Osteocyte (in vitro differentiated cells): ENCODE data around the gene LANCL1. TPM values are rescaled to one million over a fixed set of nuclear protein-coding genes. Genes with fewer than 3 reads are reported as not detected.

Source experiments
- DNase-seq: peaks from one replicate; pipeline ENCODE4 v3.0.0; 2021; ENCODE audit warnings: mixed read lengths; ENCODE audit not compliant: unreplicated experiment; ENCODE audit errors: extremely low spot score
- H3K27ac Mint-ChIP-seq: one replicate; pipeline ENCODE4 v1.8.0; 2021; ENCODE audit warnings: mild to moderate bottlenecking, mixed read lengths; ENCODE audit not compliant: unreplicated experiment
- H3K27me3 Mint-ChIP-seq: one replicate; pipeline ENCODE4 v1.8.0; 2021; ENCODE audit warnings: mixed read lengths; ENCODE audit not compliant: unreplicated experiment
- H3K36me3 Mint-ChIP-seq: one replicate; pipeline ENCODE4 v1.8.0; 2021; ENCODE audit warnings: mixed read lengths; ENCODE audit not compliant: unreplicated experiment
- H3K4me1 Mint-ChIP-seq: one replicate; pipeline ENCODE4 v1.8.0; 2021; ENCODE audit warnings: mixed read lengths; ENCODE audit not compliant: unreplicated experiment
- H3K4me3 Mint-ChIP-seq: one replicate; pipeline ENCODE4 v1.8.0; 2021; ENCODE audit warnings: mild to moderate bottlenecking, moderate library complexity, mixed read lengths; ENCODE audit not compliant: unreplicated experiment
- H3K9me3 Mint-ChIP-seq: one replicate; pipeline ENCODE4 v1.8.0; 2021; ENCODE audit warnings: mixed read lengths; ENCODE audit not compliant: unreplicated experiment
- total RNA-seq: library from RNA; stranded (reverse); gene quantifications from 2 replicates; pipeline ENCODE4 v1.2.1, GENCODE V29; 2021
- TF ChIP-seq, protein P1 (sequence below): fragments of 200-600 bp; sonication (generic); IDR thresholded peaks from 2 replicates; pipeline ENCODE4 v1.5.0; 2021; ENCODE audit warnings: antibody characterized with exemption, mild to moderate bottlenecking, moderate library complexity

Gene LANCL1
- total RNA-seq, 1 donor from 2014 or later: 67.3 TPM

DNA sequence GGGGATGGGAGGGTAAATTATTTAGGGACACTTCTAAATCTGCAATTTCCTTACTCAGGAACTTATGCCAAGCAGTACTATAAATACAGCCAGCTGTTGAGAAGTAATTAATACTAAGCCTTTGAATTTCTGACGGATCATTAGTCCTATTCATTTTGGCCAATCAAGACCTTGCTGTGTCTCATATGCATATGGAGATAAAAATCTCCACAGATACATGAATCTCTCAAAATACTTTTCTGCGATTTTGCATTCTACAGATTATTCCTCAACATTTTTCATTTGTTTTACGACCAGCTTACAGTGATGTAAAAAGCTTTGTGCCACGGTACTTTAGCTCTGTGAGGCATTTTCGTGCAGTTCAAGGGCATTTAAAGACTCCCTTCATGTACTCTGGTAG lies 16.7 kb downstream of the LANCL1 start:
- Mint-ChIP-seq H3K27ac (no peak overlapping the region), H3K9me3 (no peaks in the 10 kb centered on the region), H3K4me3 (no peak overlapping the region), H3K27me3 (no peaks in the 10 kb centered on the region), H3K36me3 (peaks cover 48% of the 10 kb centered on the region), H3K4me1 (no peaks in the 10 kb centered on the region)
- TF ChIP-seq, protein P1, sequence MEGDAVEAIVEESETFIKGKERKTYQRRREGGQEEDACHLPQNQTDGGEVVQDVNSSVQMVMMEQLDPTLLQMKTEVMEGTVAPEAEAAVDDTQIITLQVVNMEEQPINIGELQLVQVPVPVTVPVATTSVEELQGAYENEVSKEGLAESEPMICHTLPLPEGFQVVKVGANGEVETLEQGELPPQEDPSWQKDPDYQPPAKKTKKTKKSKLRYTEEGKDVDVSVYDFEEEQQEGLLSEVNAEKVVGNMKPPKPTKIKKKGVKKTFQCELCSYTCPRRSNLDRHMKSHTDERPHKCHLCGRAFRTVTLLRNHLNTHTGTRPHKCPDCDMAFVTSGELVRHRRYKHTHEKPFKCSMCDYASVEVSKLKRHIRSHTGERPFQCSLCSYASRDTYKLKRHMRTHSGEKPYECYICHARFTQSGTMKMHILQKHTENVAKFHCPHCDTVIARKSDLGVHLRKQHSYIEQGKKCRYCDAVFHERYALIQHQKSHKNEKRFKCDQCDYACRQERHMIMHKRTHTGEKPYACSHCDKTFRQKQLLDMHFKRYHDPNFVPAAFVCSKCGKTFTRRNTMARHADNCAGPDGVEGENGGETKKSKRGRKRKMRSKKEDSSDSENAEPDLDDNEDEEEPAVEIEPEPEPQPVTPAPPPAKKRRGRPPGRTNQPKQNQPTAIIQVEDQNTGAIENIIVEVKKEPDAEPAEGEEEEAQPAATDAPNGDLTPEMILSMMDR: no peak
- no peak for DNase-seq

DNA sequence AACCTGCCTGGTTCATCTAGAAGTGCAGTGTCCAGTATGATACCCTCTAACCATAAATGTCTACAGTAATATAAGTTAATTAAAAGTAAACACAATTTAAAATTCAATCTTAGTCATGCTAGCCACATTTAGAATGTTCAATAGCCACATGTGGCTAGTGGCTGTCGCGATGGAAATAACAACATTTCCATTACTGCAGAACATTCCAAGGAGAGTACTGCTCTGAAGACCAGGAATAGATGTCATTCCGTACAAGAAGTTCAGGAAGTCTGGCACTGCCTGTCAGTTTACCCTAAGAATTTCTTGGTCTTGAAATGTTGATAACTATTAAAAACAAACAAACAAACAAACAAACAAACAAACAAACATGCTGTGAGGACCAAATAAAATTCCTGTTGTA lies 17.2 kb downstream of the LANCL1 start:
- TF ChIP-seq, protein P1: no peak
- no peaks in the 10 kb centered on the region for H3K27me3 Mint-ChIP-seq
- no peak overlapping the region for H3K27ac Mint-ChIP-seq
- H3K36me3 Mint-ChIP-seq: peaks cover 53% of the 10 kb centered on the region
- no peak for DNase-seq
- no peaks in the 10 kb centered on the region for H3K9me3 Mint-ChIP-seq
- H3K4me1 Mint-ChIP-seq: no peaks in the 10 kb centered on the region
- H3K4me3 Mint-ChIP-seq: no peak overlapping the region

DNA sequence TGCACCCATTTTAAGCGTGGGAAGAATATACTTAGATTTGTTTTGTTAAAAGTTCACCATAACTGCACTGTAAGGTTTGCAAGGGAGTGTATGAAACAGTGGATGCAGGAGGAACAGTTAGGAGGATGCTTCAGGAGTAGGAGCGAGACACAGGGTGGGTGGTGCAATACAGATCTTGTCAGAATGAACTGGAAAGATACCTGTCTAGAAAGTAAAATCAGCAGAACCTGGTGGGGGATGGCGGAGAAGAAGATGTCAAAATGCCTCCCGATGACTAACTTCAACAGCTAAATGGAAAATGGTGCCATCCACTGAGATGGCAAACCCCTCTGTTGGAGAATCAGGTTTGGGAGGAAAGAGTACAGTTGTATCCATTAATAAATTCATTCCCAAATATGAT lies 18.2 kb downstream of the LANCL1 start:
- Mint-ChIP-seq H3K4me1 (no peaks in the 10 kb centered on the region), H3K27ac (no peak overlapping the region), H3K4me3 (no peak overlapping the region), H3K9me3 (no peaks in the 10 kb centered on the region), H3K27me3 (no peaks in the 10 kb centered on the region), H3K36me3 (peaks cover 53% of the 10 kb centered on the region)
- TF ChIP-seq, protein P1: no peak
- no peak for DNase-seq

DNA sequence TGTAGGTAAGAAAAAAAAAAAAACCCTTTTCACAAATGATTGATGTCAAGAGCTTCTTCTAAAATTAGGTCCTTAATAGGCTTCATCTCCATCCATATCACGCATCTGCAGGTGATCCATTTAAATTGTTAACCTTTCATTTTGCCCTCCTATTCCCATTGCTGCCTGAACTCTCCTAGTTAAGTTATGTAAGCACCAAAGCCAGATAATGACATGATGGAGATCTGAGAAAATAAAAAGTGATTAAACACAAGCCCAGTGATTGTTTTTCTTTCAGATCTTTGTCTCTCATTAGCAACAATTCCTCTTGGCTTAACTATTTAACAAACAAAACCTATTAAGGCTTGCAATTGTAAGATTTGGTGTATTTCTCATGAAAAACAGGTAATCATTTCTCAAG lies 20.0 kb downstream of the LANCL1 start:
- H3K27ac Mint-ChIP-seq: no peak overlapping the region
- H3K9me3 Mint-ChIP-seq: no peaks in the 10 kb centered on the region
- DNase-seq: no peak
- TF ChIP-seq, protein P1: no peak
- H3K4me1 Mint-ChIP-seq: no peaks in the 10 kb centered on the region
- peaks cover 53% of the 10 kb centered on the region for H3K36me3 Mint-ChIP-seq
- H3K4me3 Mint-ChIP-seq: no peak overlapping the region
- H3K27me3 Mint-ChIP-seq: no peaks in the 10 kb centered on the region

DNA sequence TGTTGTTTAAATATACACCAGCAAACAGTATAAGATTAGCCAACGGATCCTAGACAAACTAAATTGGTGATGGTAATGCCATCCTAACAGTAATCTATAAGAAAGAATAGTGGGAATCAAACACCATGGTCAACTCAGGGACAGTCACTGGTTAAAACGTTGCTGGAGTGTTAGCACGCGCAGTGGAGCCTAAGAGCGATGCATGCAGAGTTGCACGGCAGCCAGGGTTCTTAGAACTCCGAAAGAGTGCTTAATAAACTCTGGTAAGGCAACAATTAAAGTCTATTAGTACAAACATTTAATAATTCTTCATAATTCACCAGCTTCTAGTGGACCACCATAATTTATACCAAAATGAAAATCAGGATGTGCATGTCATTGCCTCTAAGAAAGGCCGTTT lies 22.2 kb downstream of the LANCL1 start:
- no peak for DNase-seq
- Mint-ChIP-seq H3K9me3 (peaks cover 5% of the 10 kb centered on the region), H3K27ac (no peak overlapping the region), H3K36me3 (peaks cover 57% of the 10 kb centered on the region), H3K4me3 (no peak overlapping the region), H3K27me3 (no peaks in the 10 kb centered on the region), H3K4me1 (no peaks in the 10 kb centered on the region)
- TF ChIP-seq, protein P1: no peak
